Upper lobe of left lung (tissue), 4 donors: Measurements from ENCODE around the gene ARFGAP1.

Experiments
- POLR2A ChIP-seq, 4 donors: fragments of 450-650 bp; IDR thresholded peaks; one replicate each; pipeline ENCODE4 v1.5.1; 2016 to 2017; ENCODE audit warnings: antibody characterized with exemption in 4 of 4, mild to moderate bottlenecking in 2 of 4
- TF ChIP-seq, protein P1 (sequence below), 6 experiments: fragments of 450-650 bp in 4 of 6; fragments of 200-600 bp in 2 of 6; sonication (generic) in 2 of 6; IDR thresholded peaks; one replicate each; pipeline ENCODE4 v1.5.1; 2016 to 2019; ENCODE audit warnings: antibody characterized with exemption in 6 of 6

GRCh38 chr20:63334356-63334755 is 61.7 kb downstream of the ARFGAP1 start:
- TF ChIP-seq, protein P1, sequence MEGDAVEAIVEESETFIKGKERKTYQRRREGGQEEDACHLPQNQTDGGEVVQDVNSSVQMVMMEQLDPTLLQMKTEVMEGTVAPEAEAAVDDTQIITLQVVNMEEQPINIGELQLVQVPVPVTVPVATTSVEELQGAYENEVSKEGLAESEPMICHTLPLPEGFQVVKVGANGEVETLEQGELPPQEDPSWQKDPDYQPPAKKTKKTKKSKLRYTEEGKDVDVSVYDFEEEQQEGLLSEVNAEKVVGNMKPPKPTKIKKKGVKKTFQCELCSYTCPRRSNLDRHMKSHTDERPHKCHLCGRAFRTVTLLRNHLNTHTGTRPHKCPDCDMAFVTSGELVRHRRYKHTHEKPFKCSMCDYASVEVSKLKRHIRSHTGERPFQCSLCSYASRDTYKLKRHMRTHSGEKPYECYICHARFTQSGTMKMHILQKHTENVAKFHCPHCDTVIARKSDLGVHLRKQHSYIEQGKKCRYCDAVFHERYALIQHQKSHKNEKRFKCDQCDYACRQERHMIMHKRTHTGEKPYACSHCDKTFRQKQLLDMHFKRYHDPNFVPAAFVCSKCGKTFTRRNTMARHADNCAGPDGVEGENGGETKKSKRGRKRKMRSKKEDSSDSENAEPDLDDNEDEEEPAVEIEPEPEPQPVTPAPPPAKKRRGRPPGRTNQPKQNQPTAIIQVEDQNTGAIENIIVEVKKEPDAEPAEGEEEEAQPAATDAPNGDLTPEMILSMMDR (IDR thresholded peaks at IDR 0.05), result no peak
- TF ChIP-seq POLR2A (IDR thresholded peaks at IDR 0.05), result no peak
